Muscle of leg (tissue), 16 donors: ENCODE measurements around the gene RPL27. TPM values are rescaled to one million over a fixed set of nuclear protein-coding genes. Genes with fewer than 3 reads are reported as not detected.

Source experiments
- DNase-seq: peaks from one replicate; pipeline ENCODE4 v3.0.0; 2013
- H3K27ac ChIP-seq: one replicate; pipeline ENCODE4 v1.5.1; 2013; ENCODE audit warnings: mild to moderate bottlenecking, low read length, control low read depth
- H3K27me3 ChIP-seq: one replicate; pipeline ENCODE4 v1.6.1; 2013; ENCODE audit warnings: low read length; ENCODE audit not compliant: control insufficient read depth, insufficient read depth
- H3K36me3 ChIP-seq: one replicate; pipeline ENCODE4 v1.6.1; 2013; ENCODE audit warnings: low read length; ENCODE audit not compliant: control insufficient read depth, insufficient read depth
- H3K4me1 ChIP-seq: one replicate; pipeline ENCODE4 v1.6.1; 2013; ENCODE audit warnings: low read length; ENCODE audit not compliant: control insufficient read depth, insufficient read depth
- H3K4me3 ChIP-seq: one replicate; pipeline ENCODE4 v1.5.1; 2013; ENCODE audit warnings: low read length, control low read depth
- H3K9me3 ChIP-seq: replicated peaks from 2 replicates; pipeline ENCODE4 v1.6.1; 2013; ENCODE audit warnings: low read depth, low read length; ENCODE audit not compliant: control insufficient read depth
- WGBS: methylation state at CpG from one replicate; pipeline ENCODE4 v1.1.5; 2013; ENCODE audit warnings: missing lambda C conversion rate; ENCODE audit not compliant: insufficient coverage; 5-methylcytosine and 5-hydroxymethylcytosine counted together
- long read RNA-seq, 11 donors: transcript quantifications; one replicate each; lab custom pipeline, GENCODE V29; 2026
- polyA plus RNA-seq, 8 donors: library from polyadenylated mRNA; unstranded; fragments of 120-200 nt; gene quantifications; one replicate each; pipeline versions ENCODE4 v1.2.1 to v1.2.3, GENCODE V29; 2013; ENCODE audit warnings: inconsistent platforms in 1 of 8, low replicate concordance in 1 of 8; ENCODE audit not compliant: insufficient read length in 8 of 8, insufficient read depth in 1 of 8
- total RNA-seq: library from RNA; stranded (reverse); fragments of 120-200 nt; gene quantifications from one replicate; pipeline ENCODE4 v1.2.4, GENCODE V29; 2013

RPL27 gene
- 3,028 TPM for total RNA-seq
- 1,000 to 10,000 TPM; 2,184 to 2,871 (median 2,448) TPM for polyA plus RNA-seq
- long read RNA-seq, donor 1, transcript RPL27-201 (5 exons, 505 nt): major isoform, 469 of 1,002 reads
- long read RNA-seq, donor 1, transcript RPL27-206 (4 exons, 730 nt): minor isoform, 415 of 1,002 reads
- long read RNA-seq, donor 1, transcript RPL27-208 (3 exons, 1,872 nt): minor isoform, 49 of 1,002 reads
- long read RNA-seq, donor 1, partial matches to known transcripts: 58 of 1,002 reads
- long read RNA-seq, donor 1, other reads (novel, unspliced or antisense): 7 of 1,002 reads
- long read RNA-seq, donor 2, transcript RPL27-208 (3 exons, 1,872 nt): minor isoform, 42 of 358 reads
- long read RNA-seq, donor 2, transcript RPL27-201 (5 exons, 505 nt): minor isoform, 111 of 358 reads
- long read RNA-seq, donor 2, transcript RPL27-206 (4 exons, 730 nt): major isoform, 161 of 358 reads
- long read RNA-seq, donor 2, partial matches to known transcripts: 42 of 358 reads
- long read RNA-seq, donor 2, other reads (novel, unspliced or antisense): 0 of 358 reads
- long read RNA-seq, donor 3, transcript RPL27-201 (5 exons, 505 nt): major isoform, 699 of 1,221 reads
- long read RNA-seq, donor 3, transcript RPL27-208 (3 exons, 1,872 nt): minor isoform, 71 of 1,221 reads
- long read RNA-seq, donor 3, transcript RPL27-206 (4 exons, 730 nt): minor isoform, 365 of 1,221 reads
- long read RNA-seq, donor 3, transcript RPL27-204 (4 exons, 318 nt): minor isoform, 7 of 1,221 reads
- long read RNA-seq, donor 3, partial matches to known transcripts: 71 of 1,221 reads
- long read RNA-seq, donor 3, other reads (novel, unspliced or antisense): 6 of 1,221 reads
- long read RNA-seq, donor 4, transcript RPL27-201 (5 exons, 505 nt): major isoform, 962 of 2,082 reads
- long read RNA-seq, donor 4, transcript RPL27-206 (4 exons, 730 nt): minor isoform, 779 of 2,082 reads
- long read RNA-seq, donor 4, transcript RPL27-208 (3 exons, 1,872 nt): minor isoform, 120 of 2,082 reads
- long read RNA-seq, donor 4, transcript RPL27-204 (4 exons, 318 nt): minor isoform, 11 of 2,082 reads
- long read RNA-seq, donor 4, partial matches to known transcripts: 203 of 2,082 reads
- long read RNA-seq, donor 4, other reads (novel, unspliced or antisense): 5 of 2,082 reads
- long read RNA-seq, donor 5, transcript RPL27-201 (5 exons, 505 nt): major isoform, 2,369 of 4,722 reads
- long read RNA-seq, donor 5, transcript RPL27-204 (4 exons, 318 nt): minor isoform, 33 of 4,722 reads
- long read RNA-seq, donor 5, transcript RPL27-206 (4 exons, 730 nt): minor isoform, 1,770 of 4,722 reads
- long read RNA-seq, donor 5, transcript RPL27-208 (3 exons, 1,872 nt): minor isoform, 194 of 4,722 reads
- long read RNA-seq, donor 5, partial matches to known transcripts: 331 of 4,722 reads
- long read RNA-seq, donor 5, other reads (novel, unspliced or antisense): 18 of 4,722 reads
- long read RNA-seq, donor 6, transcript RPL27-206 (4 exons, 730 nt): minor isoform, 2,074 of 6,271 reads
- long read RNA-seq, donor 6, transcript RPL27-201 (5 exons, 505 nt): major isoform, 3,315 of 6,271 reads
- long read RNA-seq, donor 6, transcript RPL27-204 (4 exons, 318 nt): minor isoform, 41 of 6,271 reads
- long read RNA-seq, donor 6, transcript RPL27-208 (3 exons, 1,872 nt): minor isoform, 301 of 6,271 reads
- long read RNA-seq, donor 6, partial matches to known transcripts: 493 of 6,271 reads
- long read RNA-seq, donor 6, other reads (novel, unspliced or antisense): 43 of 6,271 reads
- long read RNA-seq, donor 7, transcript RPL27-201 (5 exons, 505 nt): major isoform, 1,927 of 4,278 reads
- long read RNA-seq, donor 7, transcript RPL27-206 (4 exons, 730 nt): minor isoform, 1,689 of 4,278 reads
- long read RNA-seq, donor 7, transcript RPL27-204 (4 exons, 318 nt): minor isoform, 30 of 4,278 reads
- long read RNA-seq, donor 7, transcript RPL27-208 (3 exons, 1,872 nt): minor isoform, 230 of 4,278 reads
- long read RNA-seq, donor 7, partial matches to known transcripts: 385 of 4,278 reads
- long read RNA-seq, donor 7, other reads (novel, unspliced or antisense): 11 of 4,278 reads
- long read RNA-seq, donor 8, transcript RPL27-208 (3 exons, 1,872 nt): minor isoform, 228 of 2,696 reads
- long read RNA-seq, donor 8, transcript RPL27-201 (5 exons, 505 nt): major isoform, 1,173 of 2,696 reads
- long read RNA-seq, donor 8, transcript RPL27-204 (4 exons, 318 nt): minor isoform, 16 of 2,696 reads
- long read RNA-seq, donor 8, transcript RPL27-206 (4 exons, 730 nt): minor isoform, 979 of 2,696 reads
- long read RNA-seq, donor 8, partial matches to known transcripts: 292 of 2,696 reads
- long read RNA-seq, donor 8, other reads (novel, unspliced or antisense): 6 of 2,696 reads
- long read RNA-seq, donor 9, transcript RPL27-206 (4 exons, 730 nt): minor isoform, 1,165 of 2,919 reads
- long read RNA-seq, donor 9, transcript RPL27-201 (5 exons, 505 nt): major isoform, 1,268 of 2,919 reads
- long read RNA-seq, donor 9, transcript RPL27-208 (3 exons, 1,872 nt): minor isoform, 141 of 2,919 reads
- long read RNA-seq, donor 9, transcript RPL27-204 (4 exons, 318 nt): minor isoform, 21 of 2,919 reads
- long read RNA-seq, donor 9, partial matches to known transcripts: 306 of 2,919 reads
- long read RNA-seq, donor 9, other reads (novel, unspliced or antisense): 16 of 2,919 reads
- long read RNA-seq, donor 10, transcript RPL27-201 (5 exons, 505 nt): minor isoform, 1,537 of 4,161 reads
- long read RNA-seq, donor 10, transcript RPL27-204 (4 exons, 318 nt): minor isoform, 26 of 4,161 reads
- long read RNA-seq, donor 10, transcript RPL27-206 (4 exons, 730 nt): major isoform, 1,702 of 4,161 reads
- long read RNA-seq, donor 10, transcript RPL27-208 (3 exons, 1,872 nt): minor isoform, 350 of 4,161 reads
- long read RNA-seq, donor 10, partial matches to known transcripts: 520 of 4,161 reads
- long read RNA-seq, donor 10, other reads (novel, unspliced or antisense): 23 of 4,161 reads
- long read RNA-seq, donor 11, transcript RPL27-206 (4 exons, 730 nt): minor isoform, 1,025 of 2,796 reads
- long read RNA-seq, donor 11, transcript RPL27-201 (5 exons, 505 nt): major isoform, 1,426 of 2,796 reads
- long read RNA-seq, donor 11, transcript RPL27-204 (4 exons, 318 nt): minor isoform, 17 of 2,796 reads
- long read RNA-seq, donor 11, transcript RPL27-208 (3 exons, 1,872 nt): minor isoform, 113 of 2,796 reads
- long read RNA-seq, donor 11, partial matches to known transcripts: 200 of 2,796 reads
- long read RNA-seq, donor 11, other reads (novel, unspliced or antisense): 10 of 2,796 reads

GRCh38 chr17:42997984-42998938, at the start of gene RPL27:
Gene RPL27 (plus strand): TSS chr17:42998419. CDS start chr17:42998751, 332 bp downstream.
- WGBS: 1% methylated on average over 41 of the region's 49 CpGs
- Histone ChIP-seq H3K4me3 (peak within 1 kb of the TSS; percentile 99), H3K9me3 (no peaks in the 10 kb centered on the region), H3K27ac (peak within 1 kb of the TSS; percentile 98), H3K27me3 (no peaks in the 10 kb centered on the region), H3K36me3 (peaks cover 40% of the 10 kb centered on the region), H3K4me1 (peaks cover 16% of the 10 kb centered on the region)
- DNase-seq: peak; percentile 100

- H3K27ac ChIP-seq: no peak overlapping the region
- H3K36me3 ChIP-seq: peaks cover 57% of the 10 kb centered on the region
Measured at GRCh38 chr17:42950044-42950783, 48.0 kb upstream of the RPL27 start.

GRCh38 chr17:42953669-42954068, 44.5 kb upstream of the RPL27 start:
- WGBS: no CpG with 5 or more reads among the region's 1 CpG
- Histone ChIP-seq H3K36me3 (peaks cover 75% of the 10 kb centered on the region), H3K27ac (no peak overlapping the region), H3K4me3 (no peak overlapping the region), H3K9me3 (no peaks in the 10 kb centered on the region), H3K27me3 (no peaks in the 10 kb centered on the region), H3K4me1 (no peaks in the 10 kb centered on the region)
- no peak for DNase-seq

More at GRCh38 chr17:42950044-42950783, 48.0 kb upstream of the RPL27 start:
- H3K4me1 ChIP-seq: no peaks in the 10 kb centered on the region
- 93% methylated on average over 4 of the region's 13 CpGs for WGBS
- no peak overlapping the region for H3K4me3 ChIP-seq
- no peaks in the 10 kb centered on the region for H3K27me3 ChIP-seq
- H3K9me3 ChIP-seq: no peaks in the 10 kb centered on the region
- no peak for DNase-seq

- Histone ChIP-seq H3K4me3 (peak within 1 kb of the TSS; percentile 77), H3K9me3 (no peaks in the 10 kb centered on the region), H3K27me3 (no peaks in the 10 kb centered on the region), H3K36me3 (peaks cover 25% of the 10 kb centered on the region), H3K27ac (peak within 1 kb of the TSS; percentile 89), H3K4me1 (peaks cover 4% of the 10 kb centered on the region)
- peak; percentile 97 for DNase-seq
- WGBS: 0% methylated on average over 27 of the region's 43 CpGs
Measured at GRCh38 chr17:42964161-42964932, 33.9 kb upstream of the RPL27 start, which contains the start of gene AARSD1. Gene AARSD1 (minus strand): TSS chr17:42964454. CDS start chr17:42964440, 14 bp downstream.

- Histone ChIP-seq H3K9me3 (no peaks in the 10 kb centered on the region), H3K36me3 (peaks cover under 1% of the 10 kb centered on the region), H3K27ac (no peak overlapping the region), H3K4me1 (peaks cover 4% of the 10 kb centered on the region), H3K4me3 (no peak overlapping the region), H3K27me3 (no peaks in the 10 kb centered on the region)
- WGBS: no CpG with 5 or more reads among the region's 1 CpG
- DNase-seq: no peak
Measured at GRCh38 chr17:42967925-42968324, 30.3 kb upstream of the RPL27 start.
